Stimulated activated CD8-positive, alpha-beta memory T cell treated with anti-CD3 and anti-CD28 coated beads, Interleukin-12 subunit alpha, Interleukin-12 subunit beta, amount 100 ng/mL, for 24 hours (primary cell): Measurements from ENCODE around the gene RECK.
"Not testable (repeated sequence)": the region's sequence is repeated elsewhere in the genome, so short reads cannot be mapped to it uniquely, and the experiment has no call there.

ENCODE experiments used
- DNase-seq: peaks from one replicate; pipeline ENCODE4 v3.0.0-alpha.2; 2020; ENCODE audit errors: extremely low read depth

The RECK gene

GRCh38 chr9:36156116-36156515 is 119.4 kb downstream of the RECK start:
- DNase-seq: no peak

DNA sequence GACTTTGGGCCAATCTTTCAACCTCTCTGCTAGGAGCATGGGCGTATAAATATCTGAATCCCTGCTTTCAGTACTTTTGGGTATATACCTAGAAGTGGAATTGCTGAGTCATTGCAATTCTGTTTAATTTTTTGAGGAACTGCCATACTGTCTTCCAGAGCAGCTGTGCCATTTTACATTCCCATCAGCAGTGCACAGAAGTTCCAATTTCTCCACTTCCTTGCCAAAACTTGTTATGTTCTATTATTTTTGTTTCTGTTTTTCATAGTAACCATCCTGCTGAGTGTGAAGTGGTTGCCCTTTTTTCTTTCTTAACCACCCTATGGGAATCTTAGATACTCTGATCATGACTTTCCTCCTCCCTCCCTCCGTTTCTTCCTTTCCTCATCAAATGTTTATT is 121.4 kb downstream of the RECK start:
- DNase-seq: no peak

- DNase-seq: no peak
Observed at GRCh38 chr9:36158917-36159316, 122.2 kb downstream of the RECK start.

DNA sequence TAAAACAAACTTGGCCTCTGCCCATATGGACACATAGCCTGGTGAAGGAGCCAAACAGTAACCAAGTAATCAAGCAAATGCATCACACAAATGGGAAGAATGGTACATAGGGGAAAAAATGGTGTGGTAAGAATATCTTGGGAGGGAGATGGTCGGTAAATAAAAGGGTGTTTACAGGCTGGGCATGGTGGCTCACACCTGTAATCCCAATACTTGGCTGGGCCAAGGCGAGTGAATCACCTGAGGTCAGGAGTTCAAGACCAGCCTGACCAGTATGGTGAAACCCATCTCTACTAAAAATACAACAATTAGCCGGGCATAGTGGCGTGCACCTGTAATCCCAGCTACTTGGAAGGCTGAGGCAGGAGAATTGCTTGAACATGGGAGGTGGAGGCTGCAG is 122.8 kb downstream of the RECK start:
- DNase-seq: not testable (repeated sequence)

DNA sequence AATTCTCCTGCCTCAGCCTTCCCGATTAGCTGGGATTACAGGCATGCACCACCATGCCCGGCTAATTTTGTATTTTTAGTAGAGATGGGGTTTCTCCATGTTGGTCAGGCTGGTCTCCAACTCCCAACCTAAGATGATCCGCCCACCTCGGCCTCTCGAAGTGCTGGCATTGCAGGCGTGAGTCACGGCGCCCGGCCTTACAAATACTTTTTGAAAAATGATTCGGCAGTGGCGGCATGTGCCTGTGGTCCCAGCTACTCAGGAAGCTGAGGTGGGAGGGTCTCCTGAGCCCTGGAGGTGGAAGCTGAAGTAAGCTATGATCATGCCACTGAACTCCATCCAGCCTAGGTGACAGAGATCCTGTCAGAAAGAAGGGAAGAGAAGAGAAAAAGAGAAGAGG is 123.4 kb downstream of the RECK start:
- DNase-seq: not testable (repeated sequence)

- DNase-seq: no peak
Observed at GRCh38 chr9:36161187-36161586, 124.5 kb downstream of the RECK start.

GRCh38 chr9:36162211-36162738 is 125.6 kb downstream of the RECK start:
- DNase-seq: no peak

- no peak for DNase-seq
Observed at GRCh38 chr9:36163049-36163785, 126.5 kb downstream of the RECK start.

DNA sequence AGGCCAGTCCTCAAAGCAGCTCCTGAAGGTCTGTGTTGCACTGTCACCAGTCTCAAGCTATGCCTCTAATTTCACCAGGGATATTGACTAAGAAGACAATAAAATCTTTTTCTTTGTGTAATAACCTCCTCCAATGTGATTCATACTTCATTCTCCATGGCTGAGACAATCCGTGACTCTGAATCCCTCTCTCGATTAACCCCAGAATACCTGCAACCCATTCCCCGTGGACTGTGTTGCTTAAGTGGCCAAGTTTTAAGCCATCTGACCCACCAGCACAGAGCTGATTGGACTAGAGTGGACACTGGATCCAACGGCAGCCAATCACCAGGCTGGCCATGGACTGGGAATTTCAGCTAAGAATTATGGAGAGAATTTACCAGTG is 127.1 kb downstream of the RECK start:
- DNase-seq: no peak

- DNase-seq: no peak
Observed at GRCh38 chr9:36164372-36164771, 127.7 kb downstream of the RECK start.

DNA sequence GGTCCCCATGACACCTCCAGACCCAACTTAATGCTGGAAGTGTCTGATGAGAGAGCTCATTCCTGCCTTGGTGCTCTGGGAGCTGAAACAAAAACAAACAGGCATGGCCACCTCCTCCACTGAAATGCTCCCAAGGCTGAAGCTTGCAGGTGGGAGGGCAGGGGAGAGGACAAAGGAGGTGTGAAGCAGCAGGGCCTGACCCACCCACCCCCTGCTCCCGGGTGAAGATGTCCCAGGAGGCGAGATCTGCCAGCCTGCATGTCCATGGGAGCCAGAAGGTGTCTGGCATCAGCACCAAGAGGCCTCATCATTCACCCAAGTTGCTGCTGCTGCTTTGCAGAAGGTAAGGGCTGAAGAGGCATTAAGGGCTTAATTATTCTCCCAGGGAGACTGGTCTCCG is 128.3 kb downstream of the RECK start:
- DNase-seq: no peak

DNA sequence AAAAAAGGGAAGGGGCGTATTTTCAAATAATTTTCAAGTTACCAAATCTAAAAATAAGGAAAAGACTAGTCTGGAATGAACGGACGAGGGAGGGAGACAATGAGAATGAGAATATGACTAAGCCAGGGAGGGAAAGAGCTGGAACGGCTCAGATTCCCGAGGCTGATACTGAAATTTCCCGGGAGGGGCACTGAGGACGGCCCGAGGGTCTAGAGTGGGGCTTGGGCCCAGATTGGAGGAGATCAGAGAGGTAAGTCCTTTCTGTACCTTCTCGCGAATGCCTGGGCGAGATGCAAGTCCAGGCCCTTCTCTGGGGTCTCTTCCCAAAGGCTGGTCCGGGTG is 129.1 kb downstream of the RECK start:
- DNase-seq: no peak

DNA sequence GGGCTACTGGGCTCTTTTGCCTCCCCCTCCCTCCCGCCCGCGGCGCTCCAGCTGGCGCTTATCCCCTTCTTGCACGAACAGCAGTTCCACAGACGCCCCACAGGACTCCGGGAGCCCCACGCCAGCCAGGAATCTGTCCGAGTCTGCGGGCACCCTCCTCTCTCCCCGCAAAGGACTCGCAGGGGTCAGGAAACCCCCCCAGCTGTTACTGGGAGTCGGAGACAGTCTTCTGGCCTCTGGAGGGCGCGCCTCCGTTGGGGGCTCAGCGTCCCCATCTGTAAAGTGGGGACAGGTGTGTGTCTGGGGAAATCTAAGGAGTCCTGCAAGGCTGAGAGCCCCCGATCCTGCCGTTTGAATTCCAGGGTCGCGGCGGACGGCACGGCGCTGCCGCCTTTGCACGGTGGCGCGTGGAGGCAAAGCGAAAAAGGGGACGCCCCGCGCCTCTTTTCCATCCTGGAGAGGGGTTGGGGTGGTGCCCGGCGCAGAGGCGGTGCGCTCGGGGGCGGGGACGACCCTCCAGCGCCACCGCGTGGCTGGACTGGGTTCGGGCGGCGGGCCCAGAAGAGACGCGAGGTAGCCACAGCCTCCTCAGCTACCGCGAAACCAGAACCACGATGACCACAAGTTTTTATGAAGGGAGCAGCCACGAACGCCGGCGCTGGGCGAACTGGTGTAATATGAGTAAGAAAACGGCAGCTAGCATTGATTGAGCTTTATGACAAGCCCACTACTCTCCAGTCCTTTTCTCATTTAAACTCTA is 129.6 kb downstream of the RECK start:
- peak; percentile 51 for DNase-seq

- DNase-seq: no peak
Observed at GRCh38 chr9:36169166-36169565, 132.5 kb downstream of the RECK start, which contains the start of gene CCIN. Gene CCIN, plus strand, starts transcription at chr9:36169388. Its CDS starts 115 bp downstream, at chr9:36169503.

GRCh38 chr9:36169708-36170107 is 133.0 kb downstream of the RECK start:
- no peak for DNase-seq

DNA sequence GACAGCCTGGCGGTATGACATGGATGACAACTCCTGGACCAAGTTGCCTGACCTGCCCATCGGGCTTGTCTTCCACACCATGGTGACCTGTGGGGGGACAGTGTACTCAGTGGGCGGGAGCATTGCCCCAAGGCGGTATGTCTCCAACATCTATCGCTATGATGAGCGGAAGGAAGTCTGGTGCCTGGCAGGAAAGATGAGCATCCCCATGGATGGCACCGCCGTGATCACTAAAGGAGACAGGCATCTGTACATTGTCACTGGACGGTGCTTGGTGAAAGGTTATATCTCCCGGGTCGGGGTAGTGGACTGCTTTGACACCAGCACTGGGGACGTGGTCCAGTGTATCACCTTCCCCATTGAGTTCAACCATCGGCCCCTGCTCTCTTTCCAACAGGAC is 133.8 kb downstream of the RECK start:
- no peak for DNase-seq

GRCh38 chr9:36173861-36174260 is 137.1 kb downstream of the RECK start:
- no peak for DNase-seq
